GM18858 (cell line): Measurements from ENCODE around the gene CATSPER1.

ENCODE experiments used
- ATAC-seq: cut with Tn5 transposase; IDR thresholded peaks from one replicate; pipeline ENCODE4 v1.9.1; 2021; ENCODE audit not compliant: unreplicated experiment

Gene CATSPER1

DNA sequence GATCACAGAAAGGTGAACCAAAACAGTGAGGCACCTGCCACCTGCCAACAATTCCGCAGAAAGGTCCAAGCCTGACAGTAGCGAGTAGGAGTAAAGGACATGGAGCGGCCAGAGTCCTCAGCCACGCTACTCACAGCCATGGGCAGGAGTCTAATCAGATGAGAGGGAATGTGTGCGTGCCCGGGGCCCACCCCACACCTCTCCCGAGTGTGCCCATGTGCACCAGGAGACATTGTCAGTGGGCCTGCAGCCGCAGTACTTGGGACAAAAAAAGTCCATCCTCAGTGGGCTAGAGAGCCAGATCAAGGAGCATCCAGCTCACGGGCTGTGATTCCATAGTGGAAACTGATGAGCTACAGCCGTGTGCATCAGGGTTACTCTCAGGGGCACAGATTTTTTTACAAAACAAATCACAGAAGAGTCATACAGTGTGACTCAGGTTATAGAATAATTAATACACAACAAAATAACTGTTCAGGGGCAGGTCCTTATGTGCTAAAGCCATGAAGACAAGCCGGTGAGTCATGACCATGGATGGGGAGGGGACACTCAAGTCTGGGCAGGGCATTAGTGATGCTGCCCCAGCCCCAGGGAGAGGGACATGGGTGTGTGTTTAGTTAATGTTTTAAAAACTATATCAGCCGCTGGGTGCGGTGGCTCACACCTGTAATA is 52.7 kb downstream of the CATSPER1 start:
- no peak for ATAC-seq

DNA sequence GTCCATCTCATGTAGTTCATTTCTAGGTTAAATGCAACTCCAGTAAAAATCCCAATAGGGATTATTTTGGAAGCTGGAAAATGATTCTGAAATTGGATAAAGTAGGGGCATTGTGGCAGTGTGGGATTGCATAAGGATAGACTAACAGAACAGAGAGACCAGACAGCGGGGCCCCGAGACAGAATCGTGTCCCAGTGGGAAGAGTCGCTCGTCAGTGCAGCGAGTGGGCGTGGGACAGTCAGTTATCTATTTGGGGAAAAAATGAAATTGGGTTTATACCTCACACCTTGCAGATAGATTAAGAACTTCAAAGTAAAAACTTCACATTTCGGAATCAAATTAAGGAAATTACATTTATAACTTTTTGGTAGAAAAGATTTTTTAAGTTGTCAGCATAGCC is 54.2 kb downstream of the CATSPER1 start:
- no peak for ATAC-seq

DNA sequence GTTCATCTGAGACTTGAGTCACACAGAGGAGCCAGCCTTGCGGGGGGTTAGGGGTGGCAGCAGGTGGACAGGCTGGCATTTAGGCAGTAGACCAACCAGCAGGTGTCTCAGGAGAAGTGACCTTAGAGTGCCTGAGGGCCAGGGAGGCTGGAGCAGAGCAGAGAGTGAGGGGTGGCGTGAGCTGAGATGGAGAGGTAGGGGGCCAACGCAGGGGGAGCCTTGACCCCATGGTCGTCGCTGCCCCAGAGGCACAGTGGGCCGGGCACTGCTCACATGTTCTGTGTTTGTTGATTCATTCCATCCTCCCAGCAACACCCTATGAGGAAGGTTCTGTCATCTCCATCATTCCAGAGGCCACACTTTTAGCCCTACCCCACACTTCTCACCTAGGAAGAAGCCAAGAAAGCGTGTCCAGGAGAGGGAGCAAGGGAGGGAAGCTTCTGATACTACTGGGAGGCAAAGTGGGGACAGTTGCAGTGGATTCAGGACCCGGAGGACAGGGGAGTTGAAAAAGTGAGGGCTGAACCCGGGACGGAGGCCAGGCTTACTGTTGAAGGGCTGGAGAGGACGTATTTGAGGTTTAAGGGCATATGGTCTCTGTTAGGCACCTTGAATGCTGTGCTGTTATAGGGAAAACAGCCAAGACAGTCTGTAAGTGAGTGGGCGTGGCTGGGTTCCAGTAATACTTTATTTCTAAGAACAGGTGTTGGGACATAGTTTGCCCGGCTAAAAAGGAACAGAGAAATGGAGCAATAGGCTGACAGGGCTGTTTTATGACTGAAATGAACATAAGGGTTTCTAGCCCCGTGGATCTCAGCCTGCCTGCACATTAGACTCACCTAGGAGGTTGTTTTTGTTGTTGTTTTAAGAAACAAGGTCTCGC is 57.4 kb downstream of the CATSPER1 start:
- ATAC-seq, result no peak

DNA sequence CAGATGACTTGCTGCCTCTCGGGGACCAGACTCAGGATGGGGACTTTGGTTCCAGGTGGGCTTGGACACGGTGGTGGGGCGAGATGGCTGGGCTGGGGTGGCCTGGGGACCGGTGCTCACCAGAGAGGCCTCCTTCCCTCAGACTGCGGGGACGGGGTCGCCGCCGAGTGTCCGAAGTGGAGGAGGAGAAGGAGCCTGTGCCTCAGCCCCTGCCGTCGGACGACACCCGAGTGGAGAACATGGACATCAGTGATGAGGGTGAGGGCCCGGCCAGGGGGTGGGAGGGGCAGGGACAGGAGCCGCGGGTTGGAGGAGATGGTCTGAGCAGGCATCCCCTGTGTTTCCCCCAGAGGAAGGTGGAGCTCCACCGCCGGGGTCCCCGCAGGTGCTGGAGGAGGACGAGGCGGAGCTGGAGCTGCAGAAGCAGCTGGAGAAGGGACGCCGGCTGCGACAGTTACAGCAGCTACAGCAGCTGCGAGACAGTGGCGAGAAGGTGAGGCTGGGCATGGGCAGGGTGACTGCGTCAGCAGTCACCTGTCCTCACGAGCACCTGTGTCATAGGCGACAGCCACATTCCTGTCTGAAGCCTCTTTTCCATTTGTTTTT is 58.8 kb downstream of the CATSPER1 start:
- no peak for ATAC-seq
